Anterior cingulate cortex (tissue), 58 donors: ENCODE data around the gene ENO2.
"Not testable (repeated sequence)": the region's sequence is repeated elsewhere in the genome, so short reads cannot be mapped to it uniquely, and the experiment has no call there.

Experiments used
- DNase-seq, 58 donors: peaks; one replicate each; lab custom pipeline; 2025; lab: John Stamatoyannopoulos, UW

Gene ENO2

DNA sequence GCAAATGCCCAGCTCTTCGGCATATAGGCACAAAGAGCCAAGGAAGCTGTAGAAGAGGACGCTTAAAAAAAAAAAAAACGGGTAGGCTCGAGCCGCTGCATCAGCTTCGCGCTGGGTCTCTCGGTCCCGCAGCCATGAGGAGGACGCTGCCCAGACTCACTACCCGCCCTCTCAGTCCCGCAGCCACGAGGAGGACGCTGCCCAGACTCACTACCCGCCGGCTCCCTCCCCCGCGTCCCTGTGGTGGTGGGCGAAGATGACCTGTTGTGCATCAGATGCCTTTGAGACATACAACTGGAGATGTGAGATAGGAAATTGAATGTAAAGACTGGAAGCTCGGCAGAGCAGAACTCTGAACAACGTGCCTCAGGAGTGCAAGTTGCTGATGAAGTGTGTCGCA lies 29.8 kb upstream of the ENO2 start:
- no peak for DNase-seq

- DNase-seq: not testable (repeated sequence)
Measured at GRCh38 chr12:6886206-6886999, 28.0 kb upstream of the ENO2 start.

- DNase-seq: no peak
Measured at GRCh38 chr12:6887460-6887859, 26.9 kb upstream of the ENO2 start.

DNA sequence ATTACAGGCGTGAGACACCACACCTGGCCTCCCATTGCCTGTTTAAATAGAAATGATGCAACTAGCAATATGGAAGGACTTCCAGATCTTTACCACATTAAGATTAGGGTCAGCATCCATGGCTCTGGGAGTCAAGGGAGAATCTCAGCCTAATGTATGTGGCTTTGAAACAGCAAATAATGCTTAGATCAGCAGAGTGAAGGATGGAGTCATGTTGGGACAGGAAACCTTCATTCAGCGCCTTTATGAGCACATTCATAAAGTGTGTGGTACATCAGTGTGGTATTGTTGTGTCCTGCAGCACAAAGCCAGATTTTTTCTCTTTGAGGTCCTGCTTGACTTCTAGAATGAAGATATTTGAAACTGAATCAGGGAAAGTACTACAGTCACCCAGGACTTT lies 26.0 kb upstream of the ENO2 start:
- DNase-seq: no peak

DNA sequence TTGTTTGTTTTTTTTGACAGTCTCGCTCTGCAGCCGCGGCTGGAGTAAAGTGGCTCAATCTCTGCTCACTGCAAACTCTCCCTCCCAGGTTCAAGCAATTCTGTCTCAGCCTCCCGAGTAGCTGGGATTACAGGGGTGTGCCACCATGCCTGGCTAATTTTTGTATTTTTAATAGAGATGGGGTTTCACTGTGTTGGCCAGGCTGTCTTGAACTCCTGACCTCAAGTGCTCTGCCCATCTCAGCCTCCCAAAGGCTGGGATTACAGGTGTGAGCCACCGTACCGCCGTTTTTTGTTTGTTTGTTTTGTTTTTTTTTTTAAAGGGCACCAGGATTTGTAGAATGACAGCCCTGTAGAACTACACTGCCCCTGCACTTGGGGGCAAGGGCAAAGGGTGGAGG lies 25.6 kb upstream of the ENO2 start:
- not testable (repeated sequence) for DNase-seq

- not testable (repeated sequence) for DNase-seq
Measured at GRCh38 chr12:6889775-6890573, 24.4 kb upstream of the ENO2 start.

DNA sequence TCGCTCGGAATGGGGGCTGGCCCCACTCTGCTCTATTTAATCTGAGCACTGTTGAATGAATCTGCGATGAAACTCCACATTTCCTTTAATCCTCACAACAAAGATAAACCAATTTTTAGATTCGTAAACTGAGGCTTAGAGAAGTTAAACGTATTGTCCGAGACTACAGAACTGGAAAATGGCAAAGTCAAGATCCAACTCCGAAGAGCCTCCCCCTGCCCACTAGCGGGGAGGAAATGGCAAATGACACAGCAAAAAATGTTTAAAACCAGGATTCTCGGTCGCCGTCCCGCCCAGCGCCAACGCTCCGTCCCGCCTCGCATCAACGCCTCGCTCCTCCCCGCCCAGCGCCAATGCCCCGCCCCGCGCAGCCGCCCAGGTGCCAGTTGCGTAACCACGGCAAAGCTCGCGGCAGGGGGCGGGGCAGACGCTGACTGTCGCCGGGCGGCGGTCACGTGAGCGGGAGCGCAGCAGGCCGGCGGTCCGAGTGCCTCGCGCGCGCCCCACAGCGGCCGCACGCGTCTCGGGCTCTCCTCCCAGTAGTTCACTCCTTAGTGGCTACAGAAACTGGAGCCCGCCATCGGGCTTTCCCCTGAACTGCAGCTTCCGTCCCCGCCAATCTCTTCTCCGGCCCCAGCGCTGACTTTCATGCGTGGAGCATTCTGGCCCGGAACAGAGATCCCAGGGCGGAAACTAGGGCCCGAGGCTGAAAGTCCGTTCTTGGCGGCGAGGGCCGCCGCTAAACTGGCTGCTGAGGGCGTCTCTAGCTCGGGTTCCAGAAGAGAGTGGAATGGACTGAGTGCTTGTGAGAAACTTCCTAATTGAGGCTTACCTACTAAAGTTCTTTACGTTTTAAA lies 23.4 kb upstream of the ENO2 start:
- DNase-seq: peak; percentile 80 to 99 (median 96)

DNA sequence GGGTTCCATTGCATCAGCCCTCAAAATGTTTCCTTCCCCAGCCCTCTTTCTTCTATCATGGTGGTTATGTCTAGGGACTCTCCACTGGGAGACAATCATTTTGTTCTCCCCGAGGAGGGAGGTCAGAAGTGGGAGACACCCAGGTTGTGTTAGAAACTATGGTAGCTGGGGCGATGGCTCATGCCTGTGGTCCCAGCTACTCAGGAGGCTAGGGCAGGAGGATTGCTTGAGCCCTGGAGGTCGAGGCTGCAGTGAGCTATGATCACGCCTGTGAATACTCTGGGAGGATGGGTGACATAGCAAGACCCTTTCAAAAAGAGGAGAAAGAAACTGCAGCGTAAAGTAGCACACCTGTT lies 22.8 kb upstream of the ENO2 start:
- no peak for DNase-seq

GRCh38 chr12:6892683-6893082 lies 21.7 kb upstream of the ENO2 start:
- DNase-seq: not testable (repeated sequence)

GRCh38 chr12:6894321-6894720 lies 20.1 kb upstream of the ENO2 start:
- no peak for DNase-seq

GRCh38 chr12:6896846-6897435 lies 17.4 kb upstream of the ENO2 start:
- no peak for DNase-seq

- DNase-seq: no peak
Measured at GRCh38 chr12:6899427-6899826, 15.0 kb upstream of the ENO2 start.

DNA sequence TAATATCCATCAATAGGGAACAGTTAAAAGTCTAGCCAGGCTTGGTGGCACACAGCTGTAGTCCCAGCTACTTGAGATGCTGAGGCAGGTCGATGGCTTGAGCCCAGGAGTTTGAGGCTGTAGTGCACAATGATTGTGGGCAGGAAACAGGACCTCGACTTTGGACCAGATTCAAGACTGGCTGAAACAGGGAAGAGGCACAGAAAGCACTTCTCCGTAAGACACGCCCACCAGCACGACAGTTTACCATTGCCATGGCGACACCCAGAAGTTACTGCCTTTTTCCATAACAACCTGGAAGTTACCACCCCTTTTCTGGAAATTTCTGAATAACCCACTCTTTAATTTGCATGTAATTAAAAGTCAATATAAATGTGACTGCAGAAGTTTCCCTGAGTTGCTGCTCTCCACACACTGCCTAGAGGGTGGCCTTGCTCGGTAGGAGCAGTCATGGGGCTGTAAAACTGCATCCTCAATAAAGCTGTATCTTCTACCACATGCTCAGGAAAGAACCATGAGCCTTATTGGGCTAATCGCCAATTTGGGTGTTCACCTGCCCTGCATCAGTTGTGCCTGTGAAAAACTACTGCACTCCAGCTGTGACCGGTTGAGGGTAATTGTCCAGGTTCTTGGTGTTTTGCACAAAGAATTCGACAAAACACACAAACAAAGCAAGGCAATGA lies 14.4 kb upstream of the ENO2 start:
- DNase-seq: peak in 46 of 58 donors; percentile 9 to 82 (median 42)

GRCh38 chr12:6902448-6902847 lies 11.9 kb upstream of the ENO2 start:
- DNase-seq: no peak

- DNase-seq: no peak
Measured at GRCh38 chr12:6903722-6904121, 10.7 kb upstream of the ENO2 start.

DNA sequence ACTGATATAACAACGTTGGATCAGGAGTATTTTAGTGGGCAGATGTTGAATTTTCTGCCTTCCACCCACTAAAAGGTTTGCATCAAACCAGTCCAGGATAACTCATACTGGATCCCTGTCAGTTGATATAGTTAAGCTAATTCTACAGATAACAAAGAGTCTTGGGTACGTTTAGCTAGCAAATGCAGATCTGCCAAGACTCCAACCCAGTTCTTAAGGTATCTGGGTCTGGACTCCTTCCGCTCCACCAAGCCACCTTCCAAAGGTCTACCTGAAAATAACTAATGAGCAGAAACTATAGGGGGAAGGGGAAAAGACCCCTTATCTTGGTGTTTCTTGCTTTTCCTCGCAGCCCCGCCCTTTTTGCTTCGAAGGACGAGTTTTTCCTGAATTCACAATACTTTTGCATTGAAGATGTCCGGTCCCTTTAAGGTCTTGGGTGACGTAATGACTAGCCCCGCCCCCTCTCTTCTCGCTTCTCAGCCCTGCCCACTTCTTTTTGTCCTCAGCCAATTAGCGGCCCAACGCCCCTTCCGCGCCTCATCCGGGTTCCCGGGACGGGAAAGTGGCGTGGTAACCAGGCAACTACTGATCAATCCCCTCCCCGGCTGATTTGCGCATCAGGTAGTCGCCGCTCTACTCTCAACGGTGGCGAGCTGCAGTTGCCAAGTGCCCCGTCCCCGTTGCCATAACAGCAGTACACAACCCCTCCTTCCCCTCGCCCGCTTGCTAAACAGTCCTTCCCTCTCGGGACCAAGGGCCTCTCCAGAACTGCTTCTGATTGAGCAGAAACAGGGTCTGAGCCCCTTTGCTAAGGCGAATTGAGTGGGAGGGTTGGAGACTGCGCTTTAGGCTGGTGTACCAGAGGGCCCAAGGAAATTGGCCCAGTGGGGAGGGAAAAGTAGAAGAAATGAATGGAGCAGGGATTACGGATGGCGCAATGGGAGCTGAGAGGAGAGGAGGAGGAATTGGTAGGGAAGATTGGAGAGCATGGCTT lies 9.8 kb upstream of the ENO2 start, which contains the start of gene LRRC23:
LRRC23 (plus strand) TSS at position 543 of the 997 bp plus-strand sequence. CDS start 812 bp downstream, outside the sequence.
- DNase-seq: peak; percentile 81 to 100 (median 96)

GRCh38 chr12:6905414-6906040 lies 8.9 kb upstream of the ENO2 start:
- no peak for DNase-seq

GRCh38 chr12:6908141-6908540 lies 6.2 kb upstream of the ENO2 start:
- DNase-seq: not testable (repeated sequence)
